Activated naive CD8-positive, alpha-beta T cell (primary cell): Measurements from ENCODE around the gene SLC29A2.
A peak's percentile ranks its signal among the peaks of the same experiment; 100 is the strongest.
"Not testable (repeated sequence)": the region's sequence is repeated elsewhere in the genome, so short reads cannot be mapped to it uniquely, and the experiment has no call there.

Source experiments
- H3K27ac Mint-ChIP-seq: one replicate; pipeline ENCODE4 v1.8.0; 2021; ENCODE audit warnings: mixed read lengths
- H3K27me3 Mint-ChIP-seq: one replicate; pipeline ENCODE4 v1.8.0; 2021; ENCODE audit warnings: mixed read lengths
- H3K36me3 Mint-ChIP-seq: one replicate; pipeline ENCODE4 v1.8.0; 2021; ENCODE audit warnings: mixed read lengths
- H3K4me1 Mint-ChIP-seq: one replicate; pipeline ENCODE4 v1.8.0; 2021; ENCODE audit warnings: low read depth, mixed read lengths
- H3K4me3 Mint-ChIP-seq: one replicate; pipeline ENCODE4 v1.8.0; 2021; ENCODE audit warnings: mild to moderate bottlenecking, mixed read lengths
- H3K9me3 Mint-ChIP-seq: one replicate; pipeline ENCODE4 v1.8.0; 2021; ENCODE audit warnings: low read depth, mixed read lengths

The SLC29A2 gene

DNA sequence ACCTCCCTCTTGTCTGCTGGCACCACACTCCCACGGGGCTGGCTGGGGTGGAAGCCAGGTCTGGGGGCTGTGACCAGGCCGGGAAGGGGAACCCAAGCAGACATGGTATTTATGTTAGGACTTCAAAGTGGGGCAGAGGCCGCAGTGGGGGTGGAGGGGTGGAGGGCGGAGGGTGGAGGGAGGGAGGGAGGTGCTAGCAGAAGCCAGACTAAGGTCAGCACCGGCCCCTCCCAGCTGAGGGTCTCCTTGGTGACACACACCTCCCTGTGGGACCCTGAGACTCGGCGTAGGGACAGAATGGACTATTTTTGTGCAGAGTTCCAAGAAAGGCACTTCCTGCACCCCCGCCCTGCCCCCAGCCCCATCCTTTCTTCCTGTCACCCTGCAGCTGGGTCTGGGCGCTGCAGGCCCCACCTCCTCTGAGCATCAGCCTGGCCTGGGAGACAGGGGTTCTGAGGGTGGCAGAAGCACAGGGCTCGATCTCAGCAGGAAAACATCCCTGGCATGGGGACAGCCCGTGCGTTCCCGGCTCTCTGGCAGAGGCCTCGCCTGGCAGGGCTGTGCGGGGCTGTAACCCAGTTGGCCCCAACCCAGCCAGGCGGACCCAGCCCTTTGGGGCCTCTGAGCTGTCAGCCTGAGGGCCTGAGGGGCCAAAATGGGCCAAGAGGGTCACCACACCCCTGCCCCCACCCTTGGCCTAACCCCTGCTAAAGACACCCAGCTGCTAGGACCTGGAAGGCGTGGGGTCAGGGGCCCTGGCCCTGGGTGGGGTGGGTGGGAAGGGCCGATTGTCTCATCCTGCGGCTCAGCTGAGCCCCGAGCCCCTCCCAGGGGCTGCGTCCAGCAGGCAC lies 45.1 kb downstream of the SLC29A2 start:
- Mint-ChIP-seq H3K4me1 (peaks cover 52% of the 10 kb centered on the region), H3K27ac (peak overlapping the region; percentile 85), H3K9me3 (no peaks in the 10 kb centered on the region), H3K4me3 (peak overlapping the region; percentile 32), H3K36me3 (no peaks in the 10 kb centered on the region), H3K27me3 (no peaks in the 10 kb centered on the region)

DNA sequence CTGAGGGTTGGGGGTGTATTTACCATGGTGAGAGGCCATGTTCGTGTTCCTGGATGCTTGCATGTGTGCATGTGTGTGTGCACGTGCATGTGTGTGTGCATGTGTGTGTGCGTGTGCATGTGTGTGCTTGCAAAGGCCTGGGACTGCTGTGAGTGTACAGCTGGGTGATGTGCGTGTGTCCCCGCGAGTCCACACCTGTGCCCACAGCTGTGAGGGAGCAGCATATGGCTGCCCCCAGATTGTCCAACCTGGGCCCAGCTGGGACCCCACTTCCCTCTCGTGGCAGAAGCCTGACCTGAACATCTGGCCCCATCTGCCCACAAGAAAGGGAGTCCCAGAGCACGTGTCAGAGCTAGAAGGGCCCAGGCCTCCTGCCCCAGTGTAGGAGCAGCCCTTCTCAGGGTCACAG lies 46.3 kb downstream of the SLC29A2 start:
- Mint-ChIP-seq H3K27me3 (no peaks in the 10 kb centered on the region), H3K9me3 (no peaks in the 10 kb centered on the region), H3K4me1 (peaks cover 54% of the 10 kb centered on the region), H3K27ac (peak overlapping the region; percentile 85), H3K4me3 (no peak overlapping the region), H3K36me3 (no peaks in the 10 kb centered on the region)

DNA sequence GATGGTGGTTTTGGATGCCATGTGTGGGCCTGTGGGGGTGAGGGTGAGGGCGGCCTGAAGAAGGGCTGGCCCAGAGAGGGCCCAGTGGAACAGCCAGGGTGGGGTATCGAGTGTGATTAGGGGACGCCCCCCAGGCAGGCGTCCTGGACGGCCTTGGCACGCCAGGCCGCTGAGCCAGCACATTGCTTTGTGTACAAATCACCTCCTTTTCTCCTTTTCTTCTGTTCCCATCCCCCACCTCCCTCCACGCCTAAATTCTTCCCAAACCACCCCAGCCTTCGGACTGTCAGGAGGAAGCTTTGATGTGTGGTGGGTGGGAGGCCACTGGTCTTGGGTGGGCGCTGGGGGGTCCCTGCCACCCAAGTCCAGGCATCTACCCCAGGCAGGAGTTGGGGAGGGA lies 46.9 kb downstream of the SLC29A2 start:
- Mint-ChIP-seq H3K36me3 (no peaks in the 10 kb centered on the region), H3K4me1 (peaks cover 59% of the 10 kb centered on the region), H3K9me3 (no peaks in the 10 kb centered on the region), H3K27ac (peak overlapping the region; percentile 51), H3K27me3 (no peaks in the 10 kb centered on the region), H3K4me3 (no peak overlapping the region)

DNA sequence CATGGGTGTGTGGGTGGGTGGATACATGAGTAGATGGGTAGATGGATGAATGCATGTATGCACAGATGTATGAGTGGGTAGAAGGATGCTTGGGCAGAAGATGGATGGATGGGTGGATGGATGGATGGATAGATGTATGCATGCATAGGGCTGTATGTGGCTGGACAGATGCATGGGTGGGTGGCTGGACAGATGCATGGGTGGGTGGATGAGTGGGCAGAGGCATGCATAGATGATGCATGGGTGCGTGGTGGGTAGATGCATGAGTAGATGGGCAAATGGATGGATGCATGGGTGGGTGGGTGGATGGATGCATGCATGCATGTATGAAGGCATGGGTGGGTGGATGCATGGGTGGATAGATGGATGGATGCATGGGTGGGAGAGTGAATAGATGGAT lies 47.9 kb downstream of the SLC29A2 start:
- Mint-ChIP-seq H3K4me1 (peaks cover 67% of the 10 kb centered on the region), H3K27me3 (no peaks in the 10 kb centered on the region), H3K4me3 (no peak overlapping the region), H3K36me3 (no peaks in the 10 kb centered on the region), H3K27ac (no peak overlapping the region), H3K9me3 (no peaks in the 10 kb centered on the region)

DNA sequence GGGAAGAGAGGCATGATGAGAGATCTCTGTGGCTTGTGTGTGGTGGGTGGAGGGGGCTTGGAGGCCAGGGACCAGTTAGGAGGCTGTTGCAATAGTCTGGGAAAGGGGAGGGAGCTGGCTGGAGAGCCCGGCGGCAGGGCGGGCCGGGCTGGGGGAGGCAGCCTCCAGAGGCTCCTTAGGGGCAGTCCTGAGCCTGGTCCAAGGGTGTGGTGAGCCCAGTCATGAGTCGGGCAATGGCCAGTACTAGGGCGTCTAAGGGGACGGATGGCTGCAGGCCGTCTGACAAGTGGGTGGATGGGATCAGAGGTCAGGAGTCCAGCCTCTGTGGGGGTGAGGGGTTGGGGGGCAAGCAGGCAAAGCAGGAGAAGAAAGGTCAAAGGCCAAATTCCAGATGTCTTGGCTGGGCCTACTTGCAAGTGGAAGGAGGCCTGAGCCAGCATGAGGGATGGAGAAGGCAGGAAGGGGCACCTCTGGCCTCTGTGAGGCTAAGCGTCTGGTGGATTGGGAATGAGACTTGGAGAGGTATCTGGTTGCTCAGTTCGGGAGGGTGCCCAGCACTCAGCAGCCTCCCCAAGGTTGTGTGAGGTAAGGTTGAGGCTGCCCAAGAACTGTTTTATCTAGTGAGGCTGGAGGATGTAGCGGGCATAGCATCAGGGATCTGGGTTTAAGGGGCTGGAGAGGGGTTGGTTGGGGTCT lies 48.7 kb downstream of the SLC29A2 start:
- Mint-ChIP-seq H3K36me3 (no peaks in the 10 kb centered on the region), H3K4me3 (no peak overlapping the region), H3K27ac (peak overlapping the region; percentile 89), H3K9me3 (no peaks in the 10 kb centered on the region), H3K27me3 (no peaks in the 10 kb centered on the region), H3K4me1 (peaks cover 67% of the 10 kb centered on the region)

DNA sequence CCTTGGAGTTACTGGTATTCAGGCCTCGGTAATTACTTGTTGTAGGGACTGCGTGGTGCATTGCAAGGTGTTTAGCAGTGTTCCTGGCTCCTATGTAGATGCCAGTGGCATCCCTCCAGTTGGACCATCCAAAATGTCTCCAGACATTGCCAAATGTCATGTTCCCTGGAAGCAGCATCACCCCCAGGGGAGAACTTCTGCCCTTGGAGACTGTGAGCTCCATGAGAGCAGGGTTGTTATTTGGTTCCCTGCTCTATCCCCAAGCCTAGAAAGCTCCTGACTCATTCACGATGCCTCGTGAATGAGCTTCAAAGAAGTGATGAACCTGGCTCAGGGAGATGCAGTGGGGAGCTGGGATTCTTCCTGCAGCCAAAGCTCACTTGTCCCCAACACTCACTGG lies 50.0 kb downstream of the SLC29A2 start:
- H3K36me3 Mint-ChIP-seq = no peaks in the 10 kb centered on the region
- peaks cover 65% of the 10 kb centered on the region for H3K4me1 Mint-ChIP-seq
- no peak overlapping the region for H3K4me3 Mint-ChIP-seq
- H3K9me3 Mint-ChIP-seq = no peaks in the 10 kb centered on the region
- H3K27me3 Mint-ChIP-seq = no peaks in the 10 kb centered on the region
- peak overlapping the region; percentile 73 for H3K27ac Mint-ChIP-seq

DNA sequence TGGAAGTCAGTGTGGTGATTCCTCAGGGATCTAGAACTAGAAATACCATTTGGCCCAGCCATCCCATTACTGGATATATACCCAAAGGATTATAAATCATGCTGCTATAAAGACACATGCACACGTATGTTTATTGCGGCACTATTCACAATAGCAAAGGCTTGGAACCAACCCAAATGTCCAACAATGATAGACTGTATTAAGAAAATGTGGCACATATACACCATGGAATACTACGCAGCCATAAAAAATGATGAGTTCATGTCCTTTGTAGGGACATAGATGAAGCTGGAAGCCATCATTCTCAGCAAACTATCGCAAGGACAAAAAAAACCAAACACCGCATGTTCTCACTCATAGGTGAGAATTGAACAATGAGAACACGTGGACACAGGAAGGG lies 50.8 kb downstream of the SLC29A2 start:
- H3K36me3 Mint-ChIP-seq = not testable (repeated sequence)
- H3K4me1 Mint-ChIP-seq = peaks cover 64% of the 10 kb centered on the region

DNA sequence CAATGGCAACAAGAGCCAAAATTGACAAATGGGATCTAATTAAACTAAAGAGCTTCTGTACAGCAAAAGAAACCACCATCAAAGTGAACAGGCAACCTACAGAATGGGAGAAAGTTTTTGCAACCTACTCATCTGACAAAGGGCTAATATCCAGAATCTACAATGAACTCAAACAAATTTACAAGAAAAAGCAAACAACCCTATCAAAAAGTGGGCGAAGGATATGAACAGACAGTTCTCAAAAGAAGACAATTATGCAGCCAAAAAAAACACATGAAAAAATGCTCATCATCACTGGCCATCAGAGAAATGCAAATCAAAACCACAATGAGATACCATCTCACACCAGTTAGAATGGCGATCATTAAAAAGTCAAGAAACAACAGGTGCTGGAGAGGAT lies 51.3 kb downstream of the SLC29A2 start:
- peak overlapping the region; percentile 70 for H3K27ac Mint-ChIP-seq
- not testable (repeated sequence) for H3K36me3 Mint-ChIP-seq
- H3K4me1 Mint-ChIP-seq = peaks cover 64% of the 10 kb centered on the region

More for the DNA sequence above, 50.8 kb downstream of the SLC29A2 start:
- H3K9me3 Mint-ChIP-seq, H3K27me3 Mint-ChIP-seq, H3K27ac Mint-ChIP-seq, H3K4me3 Mint-ChIP-seq: not testable (repeated sequence)

DNA sequence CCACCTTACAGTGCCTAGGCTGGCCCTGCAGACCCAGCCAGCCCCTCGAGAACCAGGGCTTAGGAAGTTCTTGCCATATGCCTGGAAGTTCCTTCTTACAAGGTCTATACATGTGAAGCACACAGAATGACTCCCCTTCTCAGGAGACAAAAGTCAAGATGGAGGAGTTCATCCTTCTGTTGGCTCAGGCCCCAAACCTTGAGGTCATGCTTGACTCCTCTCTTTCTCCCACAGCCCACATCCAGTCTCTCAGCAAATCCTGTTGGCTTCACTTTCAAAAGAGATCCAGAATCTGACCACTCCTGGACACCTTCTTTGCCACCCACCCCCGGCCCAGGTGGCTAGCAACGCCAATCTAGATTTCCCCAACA lies 53.0 kb downstream of the SLC29A2 start:
- H3K4me3 Mint-ChIP-seq = peak overlapping the region; percentile 87
- peaks cover 72% of the 10 kb centered on the region for H3K4me1 Mint-ChIP-seq
- H3K36me3 Mint-ChIP-seq = peaks cover 2% of the 10 kb centered on the region
- H3K9me3 Mint-ChIP-seq = no peaks in the 10 kb centered on the region
- H3K27me3 Mint-ChIP-seq = no peaks in the 10 kb centered on the region
- peak overlapping the region; percentile 97 for H3K27ac Mint-ChIP-seq

More for the DNA sequence above, 51.3 kb downstream of the SLC29A2 start:
- not testable (repeated sequence) for H3K27me3 Mint-ChIP-seq, H3K9me3 Mint-ChIP-seq, H3K4me3 Mint-ChIP-seq

DNA sequence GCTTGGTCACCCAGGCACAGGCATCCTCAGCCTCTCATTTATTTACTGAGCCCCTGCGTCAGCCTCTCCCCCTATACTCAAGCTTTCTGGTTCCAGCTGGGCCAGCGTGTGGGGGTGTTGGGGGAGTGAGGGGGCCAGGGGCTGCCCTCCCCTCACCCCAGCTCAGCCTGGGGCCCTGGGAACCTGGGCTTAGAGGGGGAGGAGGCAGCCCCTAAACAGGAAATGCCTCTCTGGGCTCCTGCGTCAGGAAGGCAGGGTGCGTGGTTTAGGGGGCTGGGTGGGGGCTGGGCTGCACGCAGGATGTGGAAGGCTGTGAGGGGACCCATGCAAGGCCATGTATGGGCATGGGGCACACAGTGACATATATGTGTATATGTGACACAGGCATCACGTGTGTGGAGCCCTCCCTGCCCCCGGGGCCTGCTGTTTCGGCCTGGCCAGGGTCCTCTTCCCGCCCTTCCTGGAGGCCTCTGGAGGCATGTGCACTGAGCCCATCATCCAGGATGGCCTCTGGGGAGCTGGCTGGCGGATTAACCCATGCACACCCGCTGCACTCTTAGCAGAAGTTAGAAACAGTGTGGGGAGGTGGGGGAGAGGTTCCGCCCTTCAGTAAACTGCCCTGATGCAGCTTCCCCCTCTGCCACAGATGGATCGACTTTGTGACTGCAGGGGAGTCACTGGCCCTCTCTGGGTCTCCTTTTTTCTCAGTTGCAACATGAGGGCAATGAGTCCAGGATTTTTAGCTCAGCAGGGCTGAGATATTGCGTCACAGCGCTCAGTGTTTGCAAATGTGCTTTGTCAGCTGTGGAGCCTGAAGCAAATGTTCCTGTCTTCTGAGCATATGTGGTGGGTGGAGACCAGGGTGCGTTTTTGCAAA lies 53.6 kb downstream of the SLC29A2 start:
- H3K27ac Mint-ChIP-seq = peak overlapping the region; percentile 97
- H3K27me3 Mint-ChIP-seq = no peaks in the 10 kb centered on the region
- H3K4me1 Mint-ChIP-seq = peaks cover 69% of the 10 kb centered on the region
- H3K4me3 Mint-ChIP-seq = peak overlapping the region; percentile 87
- no peaks in the 10 kb centered on the region for H3K9me3 Mint-ChIP-seq
- H3K36me3 Mint-ChIP-seq = peaks cover 2% of the 10 kb centered on the region

DNA sequence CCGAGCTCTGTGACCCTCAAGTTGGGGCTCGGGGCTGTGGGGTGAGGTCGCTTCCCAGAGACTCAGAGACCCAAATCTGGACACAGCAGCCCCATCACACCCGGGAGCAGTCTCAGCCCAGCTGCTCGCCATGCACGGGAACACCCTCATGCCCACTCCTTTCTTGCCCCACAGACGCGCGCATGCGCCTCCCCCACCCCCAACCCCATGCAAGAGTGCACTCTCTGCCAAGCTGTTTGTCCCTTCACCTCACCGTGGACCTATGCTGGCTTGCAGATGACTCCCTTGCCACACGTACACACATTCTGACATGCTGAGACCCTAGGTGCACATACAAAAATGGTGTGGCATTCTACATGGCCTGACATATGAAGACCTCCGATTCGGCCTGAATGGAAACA lies 54.2 kb downstream of the SLC29A2 start:
- Mint-ChIP-seq H3K9me3 (no peaks in the 10 kb centered on the region), H3K36me3 (peaks cover 2% of the 10 kb centered on the region), H3K27me3 (no peaks in the 10 kb centered on the region), H3K27ac (peak overlapping the region; percentile 97), H3K4me3 (peak overlapping the region; percentile 87), H3K4me1 (peaks cover 64% of the 10 kb centered on the region)

DNA sequence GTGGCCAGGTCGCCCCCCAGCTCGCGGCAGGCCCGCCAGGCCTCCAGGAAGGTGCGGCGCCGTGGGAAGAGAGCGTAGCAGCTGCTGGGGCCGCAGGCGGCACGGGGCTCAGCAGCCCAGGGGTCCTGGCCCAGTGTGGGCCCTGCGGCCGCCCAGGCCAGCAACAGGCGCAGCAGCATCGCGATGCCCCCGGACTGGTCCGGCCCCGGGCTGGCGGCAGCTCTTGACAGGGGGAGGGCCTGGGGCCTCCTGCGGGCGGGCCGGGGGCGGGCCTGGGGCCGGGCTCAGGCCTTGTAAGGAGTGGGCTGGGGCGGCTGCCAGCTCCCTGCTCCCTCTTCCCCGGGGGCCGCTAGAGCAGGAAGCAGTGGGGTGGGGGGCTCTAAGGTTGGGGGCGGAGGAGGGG lies 54.7 kb downstream of the SLC29A2 start, which contains the start of gene CD248:
CD248 (minus strand) TSS at position 196 of the 403 bp plus-strand sequence; CDS start at position 179, 17 bp downstream.
- Mint-ChIP-seq H3K27ac (peak within 1 kb of the TSS; percentile 97), H3K9me3 (no peaks in the 10 kb centered on the region), H3K4me1 (peaks cover 62% of the 10 kb centered on the region), H3K36me3 (peaks cover 2% of the 10 kb centered on the region), H3K27me3 (no peaks in the 10 kb centered on the region), H3K4me3 (peak within 1 kb of the TSS; percentile 87)

DNA sequence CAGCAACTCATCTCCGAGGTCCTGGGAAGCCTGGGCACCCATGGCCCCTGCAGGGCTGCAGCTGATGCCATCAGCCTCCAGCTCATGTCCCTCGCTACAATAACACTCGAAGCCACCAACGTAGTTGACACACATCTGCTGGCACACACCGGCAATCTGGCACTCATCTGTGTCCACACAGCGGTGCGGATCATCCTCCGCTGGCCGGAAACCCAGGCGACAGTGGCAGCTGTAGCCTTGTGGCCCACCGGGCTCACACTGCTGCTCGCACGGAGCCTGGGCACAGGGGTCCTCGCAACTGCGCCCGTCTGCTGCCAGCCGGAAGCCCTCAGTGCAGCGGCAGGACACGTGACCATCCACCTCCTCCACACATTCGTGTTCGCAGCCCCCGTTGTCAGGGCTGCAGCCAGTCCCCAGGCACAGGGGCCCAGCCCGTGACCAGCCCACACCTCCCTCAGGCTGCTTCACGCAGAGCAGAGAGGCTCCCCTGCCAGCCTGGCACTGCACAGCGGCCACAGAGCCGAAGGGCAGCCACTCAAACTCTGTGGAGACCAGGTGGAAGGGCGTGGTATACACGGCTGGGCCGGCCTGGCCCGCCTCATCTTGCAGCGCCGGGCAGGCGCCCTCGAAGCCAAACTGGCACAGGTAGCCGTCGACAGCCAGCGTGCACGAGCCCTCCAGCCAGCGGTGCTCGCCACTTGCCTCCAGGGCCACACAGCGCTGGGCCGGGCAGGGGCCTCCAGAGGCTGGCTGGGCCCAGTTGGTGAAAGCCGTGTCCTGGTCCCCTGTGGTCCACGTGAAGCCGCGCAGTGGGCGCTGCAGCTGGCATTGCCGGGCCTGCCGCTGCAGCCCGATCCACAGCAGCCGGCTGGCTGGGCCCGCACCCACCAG lies 55.4 kb downstream of the SLC29A2 start:
- no peaks in the 10 kb centered on the region for H3K9me3 Mint-ChIP-seq
- peaks cover 64% of the 10 kb centered on the region for H3K4me1 Mint-ChIP-seq
- H3K4me3 Mint-ChIP-seq = peak overlapping the region; percentile 86
- H3K27me3 Mint-ChIP-seq = no peaks in the 10 kb centered on the region
- peaks cover 2% of the 10 kb centered on the region for H3K36me3 Mint-ChIP-seq
- H3K27ac Mint-ChIP-seq = peak overlapping the region; percentile 93

DNA sequence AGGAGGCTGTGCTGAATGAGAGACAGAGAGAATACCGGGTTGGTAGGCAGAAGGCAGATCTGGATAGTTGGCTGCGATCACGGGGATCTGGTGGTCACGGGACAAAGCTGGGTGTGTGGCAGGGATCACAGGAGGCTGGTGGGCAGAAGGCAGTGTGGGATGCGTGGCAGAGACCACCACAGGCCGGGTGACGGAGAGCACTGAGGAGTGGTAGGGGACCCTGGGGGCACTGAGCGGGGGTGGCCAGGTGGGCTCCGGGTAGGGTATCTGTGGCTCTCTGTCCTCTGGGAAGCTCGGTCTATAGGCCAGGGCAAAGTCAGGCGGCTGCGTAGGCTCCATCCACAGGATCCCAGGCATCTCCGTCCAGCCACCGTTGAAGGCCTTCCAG lies 56.1 kb downstream of the SLC29A2 start:
- peak overlapping the region; percentile 93 for H3K27ac Mint-ChIP-seq
- H3K4me1 Mint-ChIP-seq = peaks cover 62% of the 10 kb centered on the region
- no peaks in the 10 kb centered on the region for H3K27me3 Mint-ChIP-seq
- peak overlapping the region; percentile 86 for H3K4me3 Mint-ChIP-seq
- H3K9me3 Mint-ChIP-seq = no peaks in the 10 kb centered on the region
- peaks cover 2% of the 10 kb centered on the region for H3K36me3 Mint-ChIP-seq
